Putamen (tissue), 1 donor: ENCODE data around the gene LRRC2.
"Not testable (repeated sequence)": the region's sequence is repeated elsewhere in the genome, so short reads cannot be mapped to it uniquely, and the experiment has no call there.

ENCODE experiments used
- DNase-seq: peaks from one replicate; pipeline ENCODE4 v3.0.0-alpha.2; 2016; ENCODE audit warnings: low spot score

LRRC2 gene

DNA sequence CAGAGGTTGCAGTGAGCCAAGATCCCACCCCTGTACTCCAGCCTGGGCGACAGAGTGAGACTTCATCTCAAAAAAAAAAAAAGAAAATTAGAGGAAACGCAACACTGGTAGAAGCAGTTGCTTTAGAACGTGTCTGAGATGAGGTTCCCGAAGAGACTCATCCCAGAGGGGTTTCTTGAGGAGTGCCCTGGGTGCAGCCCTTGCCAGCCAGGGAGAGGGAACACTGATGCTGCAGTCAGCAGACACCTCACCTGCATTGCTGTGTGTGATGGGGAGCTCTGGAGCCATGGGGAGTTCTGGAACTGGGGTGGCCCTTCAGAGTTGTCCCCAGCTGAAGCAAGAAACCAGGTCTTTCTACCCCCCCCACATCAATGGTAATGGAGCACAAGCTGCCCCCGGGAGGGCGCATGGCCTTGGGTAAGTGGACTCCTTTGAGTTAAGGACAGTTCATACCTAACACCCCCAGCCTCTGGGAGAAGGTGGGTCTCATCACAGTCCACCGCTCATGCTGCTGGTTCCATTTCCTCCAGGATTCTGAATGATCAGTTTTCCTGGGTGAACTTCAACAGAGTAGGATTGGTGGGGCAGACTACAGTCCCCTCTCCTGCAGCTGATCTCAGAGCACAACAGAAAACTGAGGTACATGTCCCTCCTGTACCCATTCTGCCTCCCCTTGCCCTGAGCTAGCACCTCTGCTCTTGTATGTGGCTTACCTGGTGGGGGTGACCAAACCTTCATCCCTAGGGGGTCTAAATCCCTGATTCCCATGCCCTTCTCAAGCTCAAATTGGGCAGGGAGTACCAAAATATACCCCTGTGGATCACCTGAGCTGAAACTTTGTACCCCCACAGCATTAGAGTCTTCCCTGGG lies 18.7 kb upstream of the LRRC2 start:
- DNase-seq: no peak

DNA sequence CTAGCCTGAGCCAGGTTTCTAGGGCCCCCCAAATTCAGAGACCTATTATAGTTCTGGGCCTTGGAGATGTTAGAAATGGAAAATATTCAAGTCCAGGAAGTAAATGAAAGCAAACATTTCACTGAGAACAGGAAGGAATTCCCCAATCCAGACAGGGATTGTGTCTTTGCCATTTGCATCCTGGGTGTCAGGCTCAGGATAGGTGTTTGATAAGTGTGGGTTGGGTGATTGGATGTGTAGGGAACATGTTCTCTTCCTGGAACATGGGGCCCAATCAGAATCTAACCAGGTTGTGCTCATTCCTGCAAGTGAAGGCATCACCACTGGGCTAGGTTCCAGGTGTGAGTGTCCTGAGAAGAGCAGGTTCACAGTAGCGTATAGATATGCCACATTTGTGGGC lies 14.6 kb upstream of the LRRC2 start:
- DNase-seq: no peak

DNA sequence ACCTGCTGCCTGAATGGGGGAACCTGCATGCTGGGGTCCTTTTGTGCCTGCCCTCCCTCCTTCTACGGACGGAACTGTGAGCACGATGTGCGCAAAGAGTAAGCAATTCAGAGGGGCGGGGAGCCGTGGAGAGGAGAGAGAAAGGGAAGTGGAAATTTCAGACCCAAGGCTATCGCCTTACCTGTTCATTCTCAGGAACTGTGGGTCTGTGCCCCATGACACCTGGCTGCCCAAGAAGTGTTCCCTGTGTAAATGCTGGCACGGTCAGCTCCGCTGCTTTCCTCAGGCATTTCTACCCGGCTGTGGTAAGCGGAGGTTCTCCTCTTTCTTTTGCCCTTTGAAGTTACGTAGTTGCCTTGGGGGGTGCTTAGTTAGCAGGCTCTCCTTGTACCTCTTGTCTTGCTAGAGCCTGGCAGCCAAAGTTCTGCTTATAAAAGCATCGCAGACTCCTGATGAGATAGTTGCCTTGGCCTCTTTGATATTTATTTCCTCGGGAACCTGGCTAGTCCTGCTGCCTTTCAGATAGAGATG lies 13.7 kb upstream of the LRRC2 start:
- no peak for DNase-seq

DNA sequence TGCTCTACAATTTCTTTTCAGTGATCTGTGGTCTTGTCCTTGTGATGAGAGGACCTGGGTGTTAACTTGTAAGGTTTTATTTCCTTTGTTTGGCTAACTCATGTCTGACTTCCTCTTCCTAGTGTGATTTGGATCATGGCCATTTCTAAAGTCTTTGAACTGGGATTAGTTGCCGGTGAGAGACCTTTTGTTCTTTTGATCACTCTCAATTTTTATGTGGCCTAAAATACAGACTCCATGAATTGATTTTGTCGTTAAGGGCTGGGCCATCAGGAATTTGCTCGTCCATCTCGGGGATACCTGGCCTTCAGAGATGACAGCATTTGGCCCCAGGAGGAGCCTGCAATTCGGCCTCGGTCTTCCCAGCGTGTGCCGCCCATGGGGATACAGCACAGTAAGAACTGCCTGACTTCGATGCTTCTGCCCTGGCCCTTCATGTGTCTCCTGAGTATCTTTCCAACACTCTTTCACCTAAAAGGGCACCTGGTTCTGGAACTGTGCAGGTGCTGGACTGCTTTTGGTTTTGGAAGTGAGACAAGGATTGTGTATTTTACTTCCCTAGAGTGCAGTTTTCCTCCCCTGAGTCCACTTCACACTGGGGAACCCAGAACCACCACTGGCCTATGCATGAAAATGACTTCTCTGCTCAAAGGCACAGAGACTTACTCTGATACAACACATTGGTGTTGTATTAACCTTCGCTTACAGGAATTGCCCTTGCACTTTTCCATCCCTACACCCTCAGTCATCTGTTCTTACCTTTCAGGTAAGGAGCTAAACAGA lies 13.1 kb upstream of the LRRC2 start:
- peak; percentile 3 for DNase-seq

DNA sequence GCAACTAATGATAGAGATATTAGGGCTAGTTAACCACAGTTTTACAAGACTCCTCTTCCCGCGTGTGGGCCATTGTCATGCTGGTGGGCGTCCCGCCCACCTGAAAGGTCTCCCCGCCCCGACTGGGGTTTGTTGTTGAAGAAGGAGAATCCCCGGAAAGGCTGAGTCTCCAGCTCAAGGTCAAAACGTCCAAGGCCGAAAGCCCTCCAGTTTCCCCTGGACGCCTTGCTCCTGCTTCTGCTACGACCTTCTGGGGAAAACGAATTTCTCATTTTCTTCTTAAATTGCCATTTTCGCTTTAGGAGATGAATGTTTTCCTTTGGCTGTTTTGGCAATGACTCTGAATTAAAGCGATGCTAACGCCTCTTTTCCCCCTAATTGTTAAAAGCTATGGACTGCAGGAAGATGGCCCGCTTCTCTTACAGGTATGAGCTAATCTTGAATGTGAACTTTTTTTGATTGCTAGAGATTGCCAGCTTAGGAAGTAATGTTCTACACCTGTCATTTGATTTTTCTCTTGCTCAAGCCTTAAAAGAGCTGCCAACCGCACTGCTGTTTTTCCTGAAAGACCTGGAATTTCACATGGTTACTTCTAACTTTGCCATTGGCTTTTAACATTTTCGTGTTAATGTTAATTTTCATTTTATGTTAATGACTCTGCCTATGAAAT lies 11.6 kb upstream of the LRRC2 start:
- DNase-seq: not testable (repeated sequence)

DNA sequence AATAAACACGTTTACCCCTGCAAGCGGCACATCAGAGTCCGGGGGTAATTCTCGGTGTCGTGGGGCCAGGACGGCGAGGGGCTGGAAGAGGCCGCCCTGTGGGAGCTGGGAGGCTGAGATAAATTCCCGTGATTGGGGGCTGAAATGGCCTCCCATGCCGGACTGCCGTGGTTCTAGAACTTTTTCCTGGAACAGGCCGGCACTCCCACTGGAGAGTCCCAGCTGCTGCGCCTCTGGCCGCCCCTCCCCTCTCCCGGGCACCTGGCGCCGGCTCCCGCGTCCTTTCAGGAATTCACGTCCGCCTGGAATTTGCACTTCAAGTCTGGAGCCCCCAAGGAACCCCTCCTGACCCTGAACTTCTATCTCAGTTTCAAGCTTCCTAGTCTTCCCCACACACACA lies 10.8 kb upstream of the LRRC2 start:
- no peak for DNase-seq

DNA sequence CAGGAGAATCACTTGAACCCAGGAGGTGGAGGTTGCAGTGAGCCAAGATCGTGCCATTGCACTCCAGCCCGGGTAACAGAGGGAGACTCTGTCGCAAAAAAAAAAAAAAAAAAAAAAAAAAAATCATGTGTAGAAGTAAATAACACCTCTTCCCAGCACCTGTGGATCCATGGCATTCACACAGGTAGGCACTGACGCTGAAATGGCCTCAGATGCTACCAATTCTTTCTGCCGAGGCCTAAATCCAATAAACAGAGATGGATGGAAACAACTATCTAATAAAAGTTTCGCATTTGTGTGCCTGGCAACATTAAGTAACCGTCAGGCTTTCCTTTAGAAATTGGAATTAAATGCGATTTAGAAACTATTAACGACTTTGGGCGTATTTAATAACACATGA lies 10.3 kb upstream of the LRRC2 start:
- DNase-seq: no peak

DNA sequence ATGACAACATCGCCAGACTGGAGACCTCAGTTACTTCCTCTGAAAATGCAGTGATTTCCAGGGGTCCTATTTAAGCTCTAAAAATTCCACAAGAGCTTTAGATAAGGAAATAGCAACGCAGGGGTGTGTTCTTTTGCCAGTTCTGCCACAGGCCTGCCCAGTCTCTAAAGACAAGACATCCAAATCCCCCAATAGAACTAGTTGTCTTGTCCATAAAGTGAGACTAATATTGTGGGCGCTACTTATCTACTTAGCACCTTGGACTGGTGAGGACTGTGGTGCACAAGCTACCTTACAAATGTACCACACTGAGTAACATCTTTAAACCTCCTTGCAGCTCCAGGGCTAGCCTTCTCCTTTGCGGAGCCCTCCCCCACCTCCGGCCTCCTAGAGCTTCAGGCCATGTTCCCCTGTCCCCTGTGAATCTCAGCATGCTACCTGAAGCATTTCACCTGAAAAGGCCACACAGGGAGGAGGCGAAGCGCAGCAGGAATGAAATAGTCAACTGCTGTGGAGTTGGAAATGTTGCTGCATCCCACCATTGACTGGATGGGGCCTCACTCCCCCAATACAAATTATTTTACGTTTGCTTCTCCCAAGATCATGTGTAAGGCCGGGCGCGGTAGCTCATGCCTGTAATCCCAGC lies 9.6 kb upstream of the LRRC2 start:
- no peak for DNase-seq

DNA sequence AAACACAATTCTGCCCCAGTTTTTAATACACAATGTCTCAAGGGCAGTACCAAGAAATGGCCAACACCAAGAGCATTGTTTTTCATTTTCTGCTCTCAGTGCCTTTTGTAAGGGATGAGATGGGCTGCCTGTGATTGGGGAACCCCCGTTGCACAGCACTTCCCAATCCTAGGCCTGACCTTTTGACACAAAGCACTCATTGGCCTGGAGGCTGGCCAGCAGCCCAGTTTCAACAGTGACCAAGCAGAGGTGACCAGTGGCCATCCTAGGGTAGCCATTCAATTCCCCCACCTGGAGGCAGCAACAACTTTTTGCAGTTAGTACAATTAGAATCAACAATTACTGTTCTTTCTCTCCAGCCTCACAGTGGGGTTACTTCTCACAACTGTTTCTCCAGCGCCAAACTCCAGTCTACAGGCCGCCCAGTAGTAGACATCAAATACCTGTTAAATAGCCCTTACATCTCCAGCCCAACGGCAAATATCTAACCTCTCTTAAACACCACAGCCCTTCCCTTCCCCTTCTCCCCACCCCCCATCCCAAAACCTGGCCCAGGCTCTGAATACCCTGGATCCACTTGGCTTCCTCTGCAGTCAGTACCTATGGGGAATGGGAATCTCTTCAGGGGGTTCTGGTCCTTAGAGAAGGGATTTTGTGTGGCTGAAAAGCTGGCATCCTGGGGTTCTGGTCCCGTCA lies 8.9 kb upstream of the LRRC2 start:
- DNase-seq: no peak

DNA sequence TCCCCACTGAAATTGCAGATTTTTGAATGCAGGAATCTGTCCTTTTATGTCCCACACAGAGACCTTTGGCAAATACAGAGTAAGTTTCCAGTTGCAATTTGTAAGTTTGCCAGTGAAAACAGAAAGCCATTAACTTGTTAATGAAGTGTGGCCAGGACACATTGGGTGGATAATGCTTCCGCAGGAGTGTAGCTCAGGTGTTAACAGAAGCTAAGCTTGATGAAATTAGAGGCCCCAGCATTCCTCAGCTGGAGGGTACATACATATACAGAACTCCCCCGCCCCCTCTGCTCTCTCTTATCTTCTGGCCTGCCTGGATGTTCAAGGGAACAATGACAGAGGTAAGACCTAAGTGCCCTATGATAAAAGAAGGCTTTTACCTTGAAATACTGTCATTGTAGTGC lies 8.1 kb upstream of the LRRC2 start:
- no peak for DNase-seq

DNA sequence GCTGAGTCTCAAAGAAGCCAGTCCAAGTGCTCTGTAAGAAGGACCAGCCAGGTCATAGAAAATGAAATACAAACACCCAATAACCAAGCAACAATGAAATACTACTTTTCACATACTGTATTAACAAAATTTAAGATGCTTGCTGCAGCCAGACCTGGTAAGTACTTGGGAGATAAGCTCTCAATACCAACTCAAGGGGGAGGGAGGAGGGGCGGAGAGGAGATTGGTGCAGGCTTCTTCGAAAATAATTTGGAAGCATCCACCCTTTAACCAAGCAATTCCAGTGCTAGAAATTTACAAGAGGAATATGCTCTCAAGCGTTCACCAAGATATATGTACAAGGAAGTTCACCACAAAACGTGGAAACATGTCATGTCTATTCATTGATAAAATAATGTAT lies 7.6 kb upstream of the LRRC2 start:
- no peak for DNase-seq

DNA sequence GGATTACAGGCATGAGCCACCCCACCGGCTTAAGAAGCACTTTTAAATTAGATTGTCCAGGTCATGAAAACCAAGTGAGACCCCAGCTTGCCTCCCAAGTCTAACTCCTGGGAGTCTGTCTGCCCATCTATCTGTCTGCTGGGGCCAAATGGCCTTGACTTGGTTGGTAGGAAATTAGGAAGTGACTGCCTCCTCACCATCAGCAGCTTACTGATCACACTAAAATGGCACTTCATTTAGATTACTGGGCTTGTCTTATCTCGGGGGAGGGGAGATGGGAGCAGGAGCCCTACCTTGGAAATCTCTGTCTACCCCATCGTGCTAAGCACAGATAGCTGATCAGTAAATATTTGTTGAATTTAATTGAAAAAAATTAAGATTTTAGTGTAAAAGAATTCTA lies 5.6 kb upstream of the LRRC2 start:
- no peak for DNase-seq

DNA sequence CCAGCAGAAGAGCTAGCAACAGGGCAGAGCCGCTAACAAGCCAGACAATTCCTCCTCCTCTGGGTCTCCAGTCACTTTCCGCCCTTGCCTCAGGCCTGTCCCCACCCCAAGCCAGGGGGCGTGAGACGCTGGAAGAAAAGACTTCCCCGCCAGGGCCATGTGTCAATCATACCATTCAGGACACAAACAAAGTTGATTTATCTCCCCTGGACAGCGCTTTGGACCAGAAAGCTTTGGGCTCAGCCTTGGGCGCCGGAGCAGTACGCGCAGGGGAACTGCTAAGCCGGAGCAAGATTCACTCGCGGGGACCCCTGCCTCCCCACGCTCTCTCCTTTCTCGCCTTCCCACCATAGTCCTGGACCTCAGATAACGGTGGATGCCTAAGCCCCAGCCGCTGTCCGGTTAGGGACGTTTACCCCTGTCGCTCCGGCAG lies 479 bp downstream of the LRRC2 start:
- no peak for DNase-seq

DNA sequence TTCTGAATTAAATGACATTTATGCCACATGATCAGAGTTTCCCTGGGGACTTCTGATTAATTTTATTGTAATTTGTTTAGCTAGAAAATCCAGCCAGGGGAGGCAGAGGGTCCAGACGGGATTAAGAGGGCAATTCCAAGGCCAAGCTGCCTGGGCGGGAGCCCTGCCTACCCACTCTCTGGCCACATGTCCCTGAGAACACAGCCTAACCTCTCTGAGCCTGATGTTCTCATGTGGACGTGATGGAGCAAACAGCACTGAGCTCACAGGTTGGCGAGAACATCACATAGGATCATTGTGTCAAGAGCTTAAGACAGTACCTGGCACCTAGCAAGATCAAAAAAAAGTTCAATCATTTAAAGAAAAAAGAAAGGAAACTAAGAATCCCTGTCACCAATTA lies 1.0 kb downstream of the LRRC2 start:
- DNase-seq: no peak

DNA sequence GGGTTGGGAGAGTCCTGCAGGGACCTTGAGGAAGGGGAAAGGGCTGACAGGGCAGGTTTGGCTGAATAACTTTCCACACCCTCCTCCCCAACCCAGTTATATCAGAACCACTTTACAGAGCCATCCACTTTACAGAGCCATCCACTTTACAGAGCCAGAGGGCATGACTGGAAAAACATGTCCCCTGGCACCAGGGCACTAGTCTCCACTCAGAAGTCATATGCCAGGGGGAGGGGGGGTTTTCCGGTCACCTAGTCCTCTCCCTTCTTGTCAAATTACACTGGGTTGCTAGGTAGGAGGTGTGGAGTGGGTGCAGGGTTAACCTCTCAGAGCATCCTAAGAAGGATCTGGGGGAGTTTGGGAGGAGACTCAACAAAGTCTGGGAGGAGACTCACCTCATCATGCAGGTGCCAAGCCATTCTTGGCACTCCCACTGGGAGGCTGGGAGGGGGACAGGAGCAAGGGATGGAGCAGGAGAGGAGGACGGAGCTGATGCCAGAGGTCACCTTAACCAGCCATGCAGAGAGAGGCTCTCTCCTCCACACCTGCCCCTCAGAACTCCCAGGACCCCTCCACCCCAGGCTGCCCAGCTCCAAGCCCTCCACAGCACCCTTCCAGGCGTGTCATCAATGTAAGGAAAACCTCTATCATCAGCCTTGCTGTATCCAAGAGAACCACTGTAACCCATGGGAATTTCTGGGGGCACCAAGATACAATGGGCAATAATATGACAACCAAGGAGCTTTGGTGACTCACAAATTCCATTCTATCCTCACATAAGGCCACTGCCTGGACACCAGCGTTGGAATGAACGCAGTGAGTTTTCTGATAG lies 1.7 kb downstream of the LRRC2 start:
- no peak for DNase-seq

DNA sequence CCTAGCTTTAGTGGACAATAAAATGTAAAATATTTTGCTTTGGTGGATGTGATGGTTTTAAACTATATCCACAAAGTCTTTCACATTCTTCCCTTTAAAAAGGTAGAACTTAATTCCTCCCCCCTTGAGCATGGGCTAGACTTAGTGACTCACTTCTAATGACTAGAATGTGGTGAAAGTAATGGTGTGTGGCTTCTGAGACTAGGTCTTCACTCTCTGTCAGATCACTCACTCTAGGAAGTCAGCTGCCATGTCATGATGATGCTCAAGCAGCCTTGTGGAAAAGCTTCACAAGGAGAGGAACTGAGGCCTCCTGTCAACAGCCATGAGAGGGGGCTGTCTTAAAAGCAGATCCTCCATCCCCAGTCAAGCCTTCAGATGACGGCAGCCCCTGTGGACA lies 4.2 kb downstream of the LRRC2 start:
- no peak for DNase-seq

DNA sequence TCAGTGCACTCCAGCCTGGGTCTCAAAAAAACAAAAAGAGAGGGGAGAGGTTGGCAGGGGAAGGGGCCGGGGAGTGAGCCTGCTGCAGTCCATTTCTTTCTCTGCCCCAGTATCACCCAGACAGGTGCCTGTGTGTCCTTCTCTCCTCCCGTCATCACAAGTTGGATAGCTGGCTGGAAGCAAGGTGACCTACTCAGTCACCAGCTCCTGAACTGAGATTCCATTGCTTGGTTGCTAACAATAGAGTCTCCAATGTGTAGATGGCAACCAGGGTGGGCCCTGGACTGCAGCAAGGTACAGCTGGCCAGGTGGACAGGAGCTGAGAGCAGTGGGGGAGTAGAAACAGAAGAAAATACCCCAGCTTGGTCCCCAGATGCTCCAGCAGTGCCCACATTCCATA lies 4.6 kb downstream of the LRRC2 start:
- no peak for DNase-seq

DNA sequence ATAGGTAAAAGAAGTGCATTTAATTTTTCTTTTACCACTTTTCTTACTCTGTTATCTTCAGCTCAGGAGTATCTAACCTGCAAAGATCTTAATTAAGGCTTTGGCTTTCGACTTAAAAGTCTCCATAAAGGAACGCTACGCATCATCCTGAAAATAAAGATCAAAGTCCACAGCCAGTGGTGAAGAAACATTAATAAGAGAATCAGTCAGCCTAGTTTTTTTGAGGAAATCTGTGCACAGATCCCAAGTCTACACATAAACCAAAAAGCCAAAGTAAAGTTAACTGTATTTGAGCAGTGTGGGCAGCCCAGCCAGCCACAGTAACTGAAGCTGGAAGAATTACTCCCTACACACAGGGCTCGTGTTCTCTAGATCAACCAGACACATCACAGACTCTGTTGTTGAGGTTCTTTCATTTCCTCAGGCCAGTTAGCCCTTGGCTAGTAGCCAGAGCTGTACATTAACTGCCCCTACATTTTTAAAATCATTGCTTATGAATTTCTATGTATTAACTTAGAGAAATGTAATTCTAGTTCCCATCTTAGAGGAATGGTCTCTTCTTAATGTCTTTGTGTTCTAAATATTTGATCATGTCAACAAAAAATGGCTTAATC lies 6.9 kb downstream of the LRRC2 start:
- DNase-seq: no peak

DNA sequence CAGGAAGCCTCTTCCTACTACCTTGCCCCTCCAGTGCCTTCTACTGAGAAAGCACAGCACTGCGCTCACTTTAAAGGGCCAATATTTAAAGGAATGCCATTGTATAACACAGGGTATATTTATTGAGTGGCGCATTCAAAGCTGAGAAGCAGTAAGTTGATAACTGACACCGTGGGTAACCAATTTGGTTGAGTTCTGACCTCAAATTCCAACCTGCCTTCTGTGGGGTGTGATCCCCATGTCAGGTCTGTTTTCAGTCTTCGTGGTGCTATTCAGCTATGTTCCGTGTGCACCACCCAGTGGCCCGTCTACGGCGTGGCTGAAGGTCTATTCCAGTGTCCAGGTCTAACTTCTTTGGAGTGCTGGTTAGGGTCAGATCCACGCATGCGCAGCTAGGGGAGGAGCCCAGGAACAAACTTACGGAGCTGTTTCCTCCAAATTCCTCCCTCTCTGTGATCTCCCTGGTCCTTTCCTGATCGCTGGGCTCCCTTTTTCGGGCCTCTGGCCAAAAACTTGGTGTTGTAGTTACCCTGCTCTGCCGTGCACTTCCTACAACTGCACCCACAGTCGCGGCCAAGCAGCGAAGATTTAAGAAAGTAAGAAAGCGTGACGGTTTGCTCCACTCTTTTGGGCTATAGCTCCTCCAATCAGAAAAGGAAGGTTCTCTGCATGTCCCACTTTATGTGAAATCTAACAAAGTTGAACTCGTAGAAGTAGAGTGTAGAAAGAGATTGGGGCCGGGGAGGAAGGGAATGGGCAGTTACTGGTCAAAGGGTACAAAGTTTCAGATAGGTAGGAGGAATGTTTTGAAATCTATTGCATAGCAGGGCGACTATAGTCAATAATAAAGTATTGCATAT lies 7.7 kb downstream of the LRRC2 start:
- peak; percentile 59 for DNase-seq
